Measurements from ENCODE around the gene HECTD2.
"Not testable (repeated sequence)": the region's sequence is repeated elsewhere in the genome, so short reads cannot be mapped to it uniquely, and the experiment has no call there.

The HECTD2 gene, protein sequence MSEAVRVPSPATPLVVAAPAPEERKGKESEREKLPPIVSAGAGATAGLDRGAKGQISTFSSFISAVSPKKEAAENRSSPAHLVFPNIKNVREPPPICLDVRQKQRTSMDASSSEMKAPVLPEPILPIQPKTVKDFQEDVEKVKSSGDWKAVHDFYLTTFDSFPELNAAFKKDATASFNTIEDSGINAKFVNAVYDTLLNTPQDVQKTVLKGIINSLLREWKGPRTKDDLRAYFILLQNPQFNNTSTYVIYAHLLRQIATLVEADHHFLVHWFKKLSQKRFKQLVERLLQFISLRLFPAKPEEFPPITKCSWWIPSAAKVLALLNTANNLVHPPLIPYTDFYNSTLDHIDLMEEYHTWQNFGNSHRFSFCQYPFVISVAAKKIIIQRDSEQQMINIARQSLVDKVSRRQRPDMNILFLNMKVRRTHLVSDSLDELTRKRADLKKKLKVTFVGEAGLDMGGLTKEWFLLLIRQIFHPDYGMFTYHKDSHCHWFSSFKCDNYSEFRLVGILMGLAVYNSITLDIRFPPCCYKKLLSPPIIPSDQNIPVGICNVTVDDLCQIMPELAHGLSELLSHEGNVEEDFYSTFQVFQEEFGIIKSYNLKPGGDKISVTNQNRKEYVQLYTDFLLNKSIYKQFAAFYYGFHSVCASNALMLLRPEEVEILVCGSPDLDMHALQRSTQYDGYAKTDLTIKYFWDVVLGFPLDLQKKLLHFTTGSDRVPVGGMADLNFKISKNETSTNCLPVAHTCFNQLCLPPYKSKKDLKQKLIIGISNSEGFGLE

GRCh38 chr10:91409869-91410637 lies at the start of gene HECTD2:
HECTD2 (plus strand) TSS chr10:91410344; CDS start chr10:91410439, 95 bp downstream.
- peak; percentile 58 for DNase-seq

DNA sequence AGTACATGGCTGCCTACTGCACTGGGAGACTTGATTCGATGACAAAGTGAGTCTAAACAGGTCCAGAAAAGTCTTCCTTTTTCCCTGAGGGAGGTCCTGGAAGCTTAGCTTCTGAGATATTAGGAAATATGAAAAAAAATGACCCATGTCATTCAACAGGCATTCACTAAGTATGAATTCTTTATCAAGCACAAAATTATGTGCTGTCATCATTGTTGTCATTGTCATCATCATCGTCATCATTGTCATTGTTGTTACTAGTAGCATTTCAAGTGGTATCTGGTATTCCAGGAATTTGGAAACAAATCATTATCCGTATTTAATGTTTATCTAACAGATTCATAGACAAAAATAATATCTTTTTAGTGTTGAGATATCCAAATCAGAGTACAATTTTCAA lies 49.7 kb upstream of the HECTD2 start:
- DNase-seq: no peak

GRCh38 chr10:91365519-91365918 lies 44.6 kb upstream of the HECTD2 start:
- not testable (repeated sequence) for DNase-seq

GRCh38 chr10:91366704-91367103 lies 43.4 kb upstream of the HECTD2 start:
- DNase-seq: no peak

DNA sequence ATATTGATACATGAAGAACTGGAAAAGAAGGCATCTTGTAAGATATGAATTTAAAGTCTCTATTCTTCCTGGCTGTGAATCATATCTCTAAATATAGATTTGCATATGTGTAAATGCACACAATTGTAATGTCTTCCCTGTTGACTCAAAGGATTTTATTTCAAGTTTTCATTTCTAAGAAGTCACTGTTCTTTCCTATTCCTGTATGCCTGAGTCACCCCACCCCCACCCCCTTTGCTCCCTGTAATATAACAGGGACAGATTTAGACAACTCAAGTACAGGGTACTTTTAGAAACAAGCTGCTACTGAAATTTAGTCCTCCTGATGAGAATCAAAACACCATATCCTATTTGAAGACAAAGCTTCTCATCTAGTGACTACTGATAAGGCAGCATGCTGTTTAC lies 43.0 kb upstream of the HECTD2 start:
- DNase-seq: no peak

- DNase-seq: no peak
These were observed 42.6 kb upstream of the HECTD2 start for GRCh38 chr10:91367558-91367957.

GRCh38 chr10:91369978-91370589 lies 40.1 kb upstream of the HECTD2 start:
- not testable (repeated sequence) for DNase-seq

DNA sequence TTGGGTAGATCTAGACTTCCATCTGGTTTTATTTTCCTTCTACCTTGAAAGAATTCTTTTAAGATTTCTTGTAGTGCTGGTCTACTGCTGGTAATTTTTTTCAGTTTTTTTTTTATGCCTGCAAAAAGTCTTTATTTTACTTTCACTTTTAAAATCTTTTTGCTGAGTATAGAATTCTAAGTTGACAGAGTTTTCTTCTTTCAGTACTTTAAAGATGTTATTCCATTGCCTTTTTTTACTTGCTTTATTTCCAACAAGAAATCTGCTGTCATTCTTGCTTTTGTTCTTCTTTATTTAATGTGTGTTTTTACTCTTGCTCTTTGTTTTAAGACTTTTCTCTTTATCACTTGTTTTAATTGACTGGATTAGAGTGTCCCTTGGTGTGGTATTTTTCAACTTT lies 36.1 kb upstream of the HECTD2 start:
- no peak for DNase-seq

- DNase-seq: no peak
These were observed 32.1 kb upstream of the HECTD2 start for GRCh38 chr10:91378061-91378460.

- DNase-seq: no peak
These were observed 29.3 kb upstream of the HECTD2 start for GRCh38 chr10:91380873-91381256.

GRCh38 chr10:91381257-91381891 lies 28.8 kb upstream of the HECTD2 start:
- no peak for DNase-seq

- DNase-seq: no peak
These were observed 24.6 kb upstream of the HECTD2 start for GRCh38 chr10:91385306-91386085.

- peak; percentile 7 for DNase-seq
These were observed 20.3 kb upstream of the HECTD2 start for GRCh38 chr10:91389636-91390512.

- not testable (repeated sequence) for DNase-seq
These were observed 19.7 kb upstream of the HECTD2 start for GRCh38 chr10:91390513-91390825.

DNA sequence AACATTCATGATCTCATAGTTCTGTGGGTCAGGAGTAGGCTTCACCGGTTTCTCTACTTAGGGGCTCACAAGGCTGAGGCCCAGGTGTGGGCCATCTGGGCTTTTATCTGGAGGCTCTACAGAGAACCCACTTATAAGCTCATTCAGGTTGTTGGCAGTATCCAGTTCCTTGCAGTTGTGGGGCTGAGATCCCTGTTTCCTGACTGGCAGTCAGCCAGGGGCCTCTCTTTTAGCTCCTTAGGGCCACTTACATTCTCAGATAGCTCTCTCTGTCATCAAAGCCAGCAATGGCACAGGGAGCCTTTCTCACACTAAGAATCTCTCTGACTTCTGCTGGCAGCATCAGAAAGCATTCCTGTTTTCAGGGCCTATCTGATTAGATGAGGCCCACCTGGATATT lies 18.2 kb upstream of the HECTD2 start:
- no peak for DNase-seq

DNA sequence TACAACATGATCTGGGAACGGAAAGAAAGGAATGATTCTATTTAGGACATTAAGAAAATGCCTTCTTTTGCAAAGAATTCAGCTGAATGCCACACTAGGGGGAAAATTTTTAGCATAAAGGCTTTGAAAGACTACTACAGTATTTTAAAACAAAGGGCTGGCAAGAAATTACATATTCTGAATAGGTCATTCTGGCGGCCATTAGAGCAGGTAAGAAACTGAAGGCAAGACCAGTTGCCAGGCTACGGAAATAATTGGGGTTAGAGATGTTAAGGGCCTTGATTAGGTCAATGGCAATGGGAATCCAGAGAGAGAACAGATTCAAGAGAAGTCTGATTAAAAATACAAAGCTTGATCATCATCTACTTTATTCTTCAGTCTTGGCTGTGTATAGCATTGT lies 3.8 kb upstream of the HECTD2 start:
- no peak for DNase-seq

GRCh38 chr10:91409069-91409868 lies 875 bp upstream of the HECTD2 start:
- DNase-seq: peak; percentile 63

DNA sequence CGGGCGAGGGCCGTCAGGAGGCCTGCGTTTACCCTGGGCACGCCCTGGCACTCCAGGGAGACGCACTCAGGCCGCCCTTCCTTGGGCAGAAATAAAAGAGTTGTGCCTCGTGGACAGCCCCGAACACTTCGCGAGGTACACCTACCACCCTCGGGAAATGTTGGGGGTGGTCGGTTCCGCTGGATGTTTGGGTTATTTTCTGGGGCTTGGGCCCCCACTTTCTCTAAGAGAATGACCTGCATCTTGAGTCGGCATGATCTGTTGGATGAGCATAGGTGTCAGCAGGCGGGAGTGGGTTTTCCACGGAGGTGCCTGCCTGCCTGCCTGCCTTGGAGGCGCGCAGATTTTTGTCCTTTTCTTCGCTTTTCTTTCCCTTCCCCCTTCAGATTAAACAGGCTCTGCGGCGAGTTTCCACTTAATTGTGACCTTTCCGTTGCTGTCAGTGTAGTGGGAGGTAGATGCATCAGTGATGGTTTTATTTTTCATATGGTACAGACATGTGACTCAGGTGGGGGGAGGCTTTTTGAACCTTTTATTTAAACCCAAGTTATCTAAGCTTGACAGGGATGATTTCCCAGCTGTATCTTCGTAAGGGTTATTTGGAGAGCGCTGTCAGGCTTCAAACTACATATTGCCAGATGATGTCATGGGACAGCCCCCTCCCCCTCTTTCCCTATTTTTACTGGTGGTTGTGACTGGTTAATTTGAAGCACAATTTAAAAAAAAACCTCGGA lies 661 bp downstream of the HECTD2 start:
- DNase-seq: peak; percentile 9

- DNase-seq: no peak
These were observed 1.5 kb downstream of the HECTD2 start for GRCh38 chr10:91411621-91412020.
